ENCODE measurements around the gene ROR2.

- TF ChIP-seq CTCF (IDR thresholded peaks at IDR 0.05) (no peak), POLR2A (IDR thresholded peaks at IDR 0.05) (no peak)
Observed at GRCh38 chr9:91849694-91850093, 100.3 kb downstream of the ROR2 start.

Measured in uterus (tissue), 2 donors.